HG03135 (cell line): Measurements from ENCODE around the gene CYP39A1.

Source experiments
- ATAC-seq: cut with Tn5 transposase; IDR thresholded peaks from one replicate; pipeline ENCODE4 v1.9.1; 2021; ENCODE audit warnings: mild to moderate bottlenecking, moderate library complexity; ENCODE audit not compliant: unreplicated experiment

Gene CYP39A1

DNA sequence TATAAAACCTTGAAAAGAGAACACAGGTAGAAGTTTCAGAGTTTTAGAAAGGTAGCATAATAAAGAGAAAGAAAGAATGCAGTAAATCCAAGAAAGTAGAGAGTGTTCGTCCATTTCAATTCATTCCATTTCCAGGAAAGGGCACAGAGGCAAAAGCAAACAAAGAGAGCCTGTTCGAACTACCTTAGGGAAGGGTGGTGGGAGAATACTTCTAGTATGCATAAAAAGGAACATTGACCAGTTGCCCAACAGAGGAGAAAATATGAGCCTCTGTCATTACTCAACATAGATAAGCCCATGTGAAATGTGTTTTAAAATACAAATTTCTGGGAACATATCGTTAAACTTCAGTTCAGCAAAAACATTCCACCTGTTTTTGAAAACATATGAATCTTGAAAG is 60.6 kb downstream of the CYP39A1 start:
- no peak for ATAC-seq

DNA sequence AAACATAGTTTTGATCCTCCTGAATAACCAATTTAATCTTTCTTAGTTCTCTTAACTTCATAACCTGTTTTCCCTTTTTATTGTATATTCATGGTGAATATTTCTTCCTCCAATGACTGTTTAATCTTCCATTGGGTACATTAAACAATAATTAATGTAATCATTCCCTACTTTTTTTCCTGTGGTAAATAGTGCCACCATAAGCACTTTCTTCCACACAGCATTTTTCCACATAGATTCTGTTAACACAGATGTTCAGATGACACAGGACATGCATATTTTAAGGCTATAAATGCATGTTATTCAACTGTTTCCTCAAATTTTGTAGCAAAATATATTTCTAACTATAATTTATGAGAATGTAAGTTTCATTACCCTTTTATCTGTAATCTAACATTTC is 61.9 kb downstream of the CYP39A1 start:
- no peak for ATAC-seq

GRCh38 chr6:46586906-46587305 is 65.7 kb downstream of the CYP39A1 start:
- ATAC-seq: no peak

GRCh38 chr6:46584586-46584985 is 68.0 kb downstream of the CYP39A1 start:
- no peak for ATAC-seq

- no peak for ATAC-seq
Measured at GRCh38 chr6:46583721-46584120, 68.9 kb downstream of the CYP39A1 start.

GRCh38 chr6:46583081-46583480 is 69.5 kb downstream of the CYP39A1 start:
- ATAC-seq: no peak

GRCh38 chr6:46581459-46582177 is 71.0 kb downstream of the CYP39A1 start:
- no peak for ATAC-seq

- ATAC-seq: no peak
Measured at GRCh38 chr6:46575530-46575929, 77.1 kb downstream of the CYP39A1 start.

- ATAC-seq: no peak
Measured at GRCh38 chr6:46573140-46573539, 79.5 kb downstream of the CYP39A1 start.

DNA sequence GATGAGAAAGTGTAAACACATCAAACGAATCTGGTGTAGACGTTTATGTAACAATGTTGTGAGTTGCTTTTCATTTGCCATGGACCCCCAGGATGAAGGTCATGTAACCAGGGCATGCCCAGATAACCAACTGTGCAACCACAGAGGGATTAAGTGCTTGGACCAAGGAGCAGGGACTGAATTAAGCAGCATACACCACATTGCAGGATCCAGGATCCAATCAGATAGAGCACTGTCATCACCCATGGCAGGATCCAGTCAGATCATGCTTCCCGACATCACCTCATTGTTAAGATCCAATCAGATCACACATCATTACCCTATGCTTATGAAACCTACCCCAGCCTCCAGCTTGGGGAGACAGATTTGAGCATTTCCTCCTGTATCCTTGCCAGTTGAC is 87.1 kb downstream of the CYP39A1 start:
- no peak for ATAC-seq

DNA sequence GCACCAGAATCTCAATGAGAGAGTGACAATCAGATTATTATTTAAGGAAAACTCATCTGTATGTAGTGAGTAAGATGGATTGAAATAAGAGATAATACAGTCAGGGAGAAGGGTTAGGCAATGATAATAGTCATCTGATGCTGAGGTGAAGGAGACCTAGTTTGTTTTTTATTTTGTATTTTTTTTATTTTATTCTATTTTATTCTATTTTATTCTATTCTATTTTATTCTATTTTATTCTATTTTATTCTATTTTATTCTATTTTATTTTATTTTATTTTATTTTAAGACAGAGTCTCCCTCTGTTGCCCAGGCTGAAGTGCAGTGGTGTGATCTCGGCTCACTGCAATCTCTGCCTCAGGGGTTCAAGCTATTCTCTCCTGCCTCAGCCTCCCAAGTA is 88.7 kb downstream of the CYP39A1 start:
- no peak for ATAC-seq

DNA sequence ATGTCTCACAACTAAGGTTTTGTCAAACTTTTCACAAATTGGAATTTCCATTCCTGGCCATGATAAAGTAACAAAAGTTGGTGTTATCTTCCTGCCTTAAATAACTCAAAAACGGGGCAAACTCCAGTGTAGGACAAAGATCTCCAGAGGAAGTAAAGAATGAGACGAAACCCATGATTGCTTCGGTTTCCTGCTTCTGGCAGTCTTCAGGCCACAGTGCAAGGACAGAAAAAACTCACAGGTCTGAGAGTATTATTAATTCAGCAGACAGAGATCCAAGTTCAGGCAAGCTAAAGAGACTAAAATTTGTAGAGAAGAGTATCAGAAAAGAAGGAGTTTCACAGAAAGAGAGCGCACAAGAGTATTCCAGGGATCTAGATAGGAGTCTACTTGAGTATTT is 96.6 kb downstream of the CYP39A1 start:
- ATAC-seq: no peak

DNA sequence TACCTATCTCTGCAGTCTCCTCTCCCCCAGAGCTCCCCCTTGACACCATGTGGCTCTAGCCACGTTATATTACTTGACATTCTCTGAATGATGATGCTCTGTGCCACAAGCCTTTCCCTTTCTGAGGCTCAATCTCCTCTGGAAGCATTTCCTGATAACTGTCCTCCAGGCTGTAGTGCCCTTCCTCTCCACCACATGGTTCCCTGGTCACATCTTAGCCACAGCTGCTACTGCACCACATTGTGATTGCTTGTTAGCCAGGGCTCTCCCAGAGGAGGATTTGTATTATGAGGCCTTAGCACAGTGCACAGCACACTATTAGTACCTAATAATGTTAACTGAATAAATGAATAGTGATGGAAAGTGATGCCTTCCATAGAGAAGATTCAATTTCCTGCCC is 97.5 kb downstream of the CYP39A1 start:
- ATAC-seq: no peak

DNA sequence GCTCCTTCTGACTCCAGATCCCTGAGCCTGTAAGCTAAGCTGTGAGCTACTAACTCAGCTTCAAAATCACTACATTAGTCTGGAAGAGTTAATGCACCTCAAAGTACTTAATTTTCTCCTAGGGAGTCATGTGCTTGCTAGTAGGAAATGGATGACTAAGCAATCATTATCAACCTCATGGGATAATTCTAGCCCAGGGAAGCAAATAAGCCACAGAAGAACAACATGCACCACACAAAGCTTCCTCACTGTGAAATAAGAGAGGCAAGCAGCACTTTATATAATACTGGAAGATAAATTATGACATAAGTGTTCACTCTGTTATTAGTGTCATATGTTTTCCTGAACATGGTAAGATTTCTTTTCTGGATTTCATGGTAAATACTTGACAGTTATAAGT is 103.5 kb downstream of the CYP39A1 start:
- ATAC-seq: no peak

DNA sequence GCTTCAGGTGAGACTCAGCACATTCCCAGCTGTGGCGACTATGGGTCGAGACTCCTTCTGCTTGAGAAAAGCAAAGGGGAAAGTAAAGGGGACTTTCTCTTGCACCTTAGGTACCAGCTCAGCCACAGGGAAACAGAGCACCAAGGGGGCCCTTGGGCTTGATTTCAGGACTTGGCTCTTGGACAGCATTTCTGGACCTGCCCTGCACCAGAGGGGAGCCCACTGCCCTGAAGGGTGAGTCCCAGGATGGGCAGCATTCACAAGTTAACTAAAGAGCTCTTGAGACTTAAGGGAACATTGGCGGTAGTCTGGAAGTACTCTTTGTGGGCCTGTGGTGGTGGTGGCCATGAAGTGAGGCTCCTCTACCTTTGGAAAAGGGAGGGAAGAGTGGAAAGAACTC is 111.1 kb downstream of the CYP39A1 start:
- no peak for ATAC-seq

DNA sequence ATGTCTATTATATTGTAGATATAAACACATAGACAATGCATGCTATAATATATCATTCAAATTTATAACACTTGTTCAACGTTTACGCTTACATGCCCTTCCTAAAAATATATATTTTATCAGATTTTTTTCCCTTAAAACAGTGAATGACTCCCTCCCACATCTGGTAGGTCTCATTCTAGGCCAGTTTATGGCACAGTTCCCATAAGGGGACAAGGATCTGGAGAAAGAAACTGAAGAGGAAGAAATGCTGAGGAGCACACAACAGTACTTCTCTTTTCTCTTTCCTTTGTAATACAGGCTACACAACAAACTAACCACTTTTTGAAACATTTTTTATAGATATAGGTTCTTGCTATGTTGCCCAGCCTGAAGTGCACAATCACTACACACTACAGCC is 112.8 kb downstream of the CYP39A1 start:
- no peak for ATAC-seq

- ATAC-seq: no peak
Measured at GRCh38 chr6:46538800-46539480, 113.7 kb downstream of the CYP39A1 start.

- no peak for ATAC-seq
Measured at GRCh38 chr6:46530896-46531295, 121.7 kb downstream of the CYP39A1 start.

- no peak for ATAC-seq
Measured at GRCh38 chr6:46528961-46529750, 123.5 kb downstream of the CYP39A1 start.

DNA sequence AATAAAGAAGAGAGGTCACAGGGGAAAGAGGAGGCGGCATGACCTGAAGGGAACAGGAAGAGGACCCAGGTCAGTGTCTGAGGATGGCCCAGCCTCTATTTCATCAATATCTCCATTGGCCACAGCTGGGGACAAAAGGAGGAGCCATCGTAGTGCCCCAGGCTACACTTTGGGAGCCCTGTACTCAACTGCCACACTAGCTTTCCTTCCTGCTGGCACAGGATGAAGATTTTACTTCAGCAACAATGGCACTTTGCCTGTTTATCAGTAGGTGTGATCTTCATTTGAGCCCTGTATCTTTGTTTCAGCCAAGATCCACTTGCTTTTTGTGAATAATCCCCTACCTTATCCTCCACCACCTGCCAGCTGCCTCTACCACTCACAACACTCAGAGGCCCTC is 126.0 kb downstream of the CYP39A1 start:
- no peak for ATAC-seq

DNA sequence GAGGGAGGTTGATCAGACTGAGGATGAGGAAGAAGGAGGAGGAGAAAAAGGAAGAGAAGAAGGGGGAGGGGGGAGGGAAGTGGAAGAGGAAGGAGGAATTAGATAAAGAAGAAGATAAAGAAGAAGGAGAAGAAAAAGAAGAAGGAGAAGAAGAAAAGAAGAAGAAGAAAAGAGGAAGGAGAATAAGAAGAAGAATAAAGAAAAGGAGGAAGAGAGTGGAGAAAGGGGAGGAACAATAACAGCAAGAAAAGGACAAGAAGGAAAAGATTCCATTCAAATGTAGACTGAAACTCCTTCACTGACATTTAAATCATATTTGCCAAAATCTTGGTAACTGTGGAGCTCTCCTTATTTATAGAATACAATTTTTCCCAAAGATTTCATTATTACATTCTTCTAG is 127.0 kb downstream of the CYP39A1 start:
- no peak for ATAC-seq

DNA sequence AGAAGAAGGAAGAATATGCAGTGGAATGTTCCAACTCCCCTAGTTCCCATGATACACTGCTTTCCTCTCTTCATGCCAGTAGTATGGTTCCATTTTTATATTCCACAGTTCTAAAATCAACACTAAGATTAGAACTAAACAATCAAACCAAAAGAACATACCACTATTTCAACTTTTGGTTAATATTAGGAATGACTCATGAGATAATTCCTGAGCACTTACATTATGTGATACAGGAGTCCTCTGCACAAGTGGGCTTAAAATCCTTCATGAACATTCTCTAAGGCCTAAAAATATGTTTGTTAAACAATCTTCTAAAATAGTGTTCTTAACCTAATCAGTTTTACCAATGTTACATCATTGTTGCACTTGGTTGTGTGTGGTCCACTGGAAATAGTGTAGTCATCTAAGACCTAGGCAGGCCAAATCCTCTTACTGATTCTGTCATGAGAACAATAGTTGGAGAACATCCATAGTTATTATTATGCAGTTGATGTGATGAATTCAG is 131.1 kb downstream of the CYP39A1 start:
- ATAC-seq: no peak
